CD4-positive, alpha-beta T cell treated with Interleukin-15 for 4 hours (primary cell): ENCODE measurements around the gene ARHGAP44.

ENCODE experiments used
- DNase-seq: peaks from one replicate; pipeline ENCODE4 v3.0.0-alpha.2; 2020; ENCODE audit warnings: low spot score

ARHGAP44 gene

DNA sequence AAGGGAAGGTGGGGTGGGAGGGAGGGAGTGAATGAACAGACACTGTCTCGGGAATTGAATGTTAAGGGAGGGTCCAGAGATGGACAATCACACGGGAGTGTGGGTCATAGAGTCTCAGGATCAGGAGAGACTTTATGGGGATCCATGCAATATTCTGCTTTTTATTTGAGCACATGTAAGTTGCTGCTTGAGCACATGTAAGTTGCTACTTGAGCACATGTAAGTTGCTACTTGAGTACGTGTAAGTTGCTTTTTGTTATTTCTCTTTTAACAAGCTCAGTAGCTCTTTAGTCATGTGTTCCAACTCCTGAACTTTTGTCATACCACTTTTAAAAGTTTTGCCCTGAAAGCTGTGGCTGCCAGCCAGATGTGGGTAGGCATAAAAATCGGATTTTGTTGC lies 110.3 kb downstream of the ARHGAP44 start:
- no peak for DNase-seq

GRCh38 chr17:12900474-12900873 lies 111.2 kb downstream of the ARHGAP44 start:
- no peak for DNase-seq

GRCh38 chr17:12902046-12902445 lies 112.7 kb downstream of the ARHGAP44 start:
- DNase-seq = no peak

DNA sequence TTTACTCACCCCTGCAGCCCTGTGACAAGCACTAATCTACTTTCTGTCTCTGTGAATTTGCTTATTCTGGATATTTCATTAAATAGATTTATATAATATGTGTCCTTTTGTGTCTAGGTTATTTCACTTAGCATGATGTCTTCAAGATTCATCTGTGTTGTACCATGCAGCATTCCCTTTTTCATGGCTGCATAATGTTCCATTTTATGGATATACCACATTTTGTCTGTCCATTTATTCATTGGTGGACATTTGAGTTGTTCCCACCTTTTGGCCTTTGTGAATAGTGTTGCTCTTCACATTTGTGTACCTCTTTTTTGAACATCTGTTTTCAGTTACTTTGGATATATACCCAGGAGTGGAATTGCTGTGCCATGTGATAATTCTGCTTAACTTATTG lies 118.2 kb downstream of the ARHGAP44 start:
- DNase-seq = no peak

DNA sequence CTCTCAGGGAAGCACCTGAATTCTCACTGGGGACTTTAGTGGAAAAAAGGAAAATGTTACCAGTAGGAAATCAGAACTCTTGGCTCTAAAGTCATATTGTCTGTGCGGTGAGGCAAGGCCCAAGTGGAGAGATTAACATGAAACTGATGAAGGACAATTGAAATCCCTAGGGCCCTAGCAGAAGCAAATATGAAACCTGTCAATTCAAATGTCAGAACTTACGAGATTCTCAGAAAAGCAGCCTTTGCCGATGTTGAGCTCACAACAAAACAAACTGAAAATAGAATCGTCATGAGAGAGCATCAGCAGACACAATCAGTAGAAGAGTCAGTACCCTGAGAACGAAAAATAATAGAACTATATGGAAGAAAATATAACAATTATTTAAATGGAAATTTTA lies 119.7 kb downstream of the ARHGAP44 start:
- no peak for DNase-seq

- DNase-seq = no peak
These were observed 120.2 kb downstream of the ARHGAP44 start for GRCh38 chr17:12909511-12909910.

- no peak for DNase-seq
These were observed 121.9 kb downstream of the ARHGAP44 start for GRCh38 chr17:12911239-12911638.

GRCh38 chr17:12917399-12917798 lies 128.1 kb downstream of the ARHGAP44 start:
- DNase-seq = no peak

- no peak for DNase-seq
These were observed 128.8 kb downstream of the ARHGAP44 start for GRCh38 chr17:12918142-12918541.

- DNase-seq = no peak
These were observed 132.8 kb downstream of the ARHGAP44 start for GRCh38 chr17:12922120-12922519.

GRCh38 chr17:12924614-12925013 lies 135.3 kb downstream of the ARHGAP44 start:
- DNase-seq = no peak

GRCh38 chr17:12927001-12927400 lies 137.7 kb downstream of the ARHGAP44 start:
- DNase-seq = no peak

DNA sequence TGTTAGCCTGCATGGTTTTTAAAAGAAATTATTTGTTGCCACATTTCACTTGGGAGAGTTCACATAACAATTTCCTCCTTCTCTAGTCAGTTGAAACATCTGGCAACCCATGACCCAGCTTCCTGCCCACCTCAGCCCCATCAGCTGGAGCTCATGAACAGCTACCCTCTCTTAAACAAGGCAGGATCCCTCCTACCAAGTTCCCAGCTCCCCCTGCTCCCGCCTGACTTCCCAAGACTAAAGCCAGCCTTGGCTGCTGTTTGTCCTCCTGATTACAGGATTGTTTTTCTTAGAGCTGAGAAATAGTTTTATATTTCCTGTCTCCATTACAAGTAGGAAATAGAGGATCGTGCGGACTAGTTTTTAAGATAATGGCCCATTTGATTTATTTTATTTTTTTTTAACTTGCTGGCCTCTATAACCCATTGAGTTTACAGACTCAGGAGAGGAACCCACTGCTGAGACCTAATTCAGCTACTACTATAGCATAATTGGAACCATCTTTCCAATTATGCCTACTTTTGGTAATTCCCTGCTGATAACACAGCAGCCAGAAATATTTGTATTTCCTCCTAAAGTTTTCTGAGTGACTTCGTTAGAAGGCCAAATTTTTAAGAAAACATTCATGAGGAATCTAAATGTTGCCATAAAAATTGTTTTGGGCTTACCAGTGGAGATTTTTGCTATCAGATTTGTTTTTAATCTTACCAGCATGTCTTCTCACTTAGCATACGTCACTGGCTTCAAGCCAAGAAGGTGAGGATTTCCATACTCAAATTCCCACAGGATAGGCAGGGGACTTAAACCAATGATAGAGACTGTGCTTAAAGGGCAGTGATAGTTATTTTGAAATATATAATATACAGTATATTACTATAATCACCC lies 138.5 kb downstream of the ARHGAP44 start:
- no peak for DNase-seq

- no peak for DNase-seq
These were observed 139.4 kb downstream of the ARHGAP44 start for GRCh38 chr17:12928736-12929135.

GRCh38 chr17:12936501-12936900 lies 147.2 kb downstream of the ARHGAP44 start:
- DNase-seq = no peak

- DNase-seq = no peak
These were observed 151.4 kb downstream of the ARHGAP44 start for GRCh38 chr17:12940699-12941098.

DNA sequence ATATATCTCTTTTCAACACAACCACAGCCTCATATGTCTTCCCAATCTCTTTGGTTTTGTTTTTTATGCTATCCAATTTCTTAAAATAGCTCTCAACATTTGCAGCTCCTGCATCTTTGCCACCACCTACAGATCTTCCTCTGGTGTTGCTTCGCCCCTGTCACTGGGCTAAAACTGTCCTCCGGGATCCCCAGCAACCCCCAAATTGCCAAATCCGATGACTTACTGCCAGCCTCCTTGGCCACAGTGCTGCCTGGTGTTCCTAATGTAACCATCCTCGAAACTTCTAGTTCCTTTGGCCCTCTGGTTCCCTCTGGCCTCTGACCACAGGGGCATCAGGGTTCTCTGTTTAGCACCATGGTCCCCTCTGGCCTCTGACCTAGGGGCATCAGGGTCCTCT lies 157.7 kb downstream of the ARHGAP44 start:
- DNase-seq = no peak

GRCh38 chr17:12952012-12952411 lies 162.7 kb downstream of the ARHGAP44 start:
- DNase-seq = no peak

DNA sequence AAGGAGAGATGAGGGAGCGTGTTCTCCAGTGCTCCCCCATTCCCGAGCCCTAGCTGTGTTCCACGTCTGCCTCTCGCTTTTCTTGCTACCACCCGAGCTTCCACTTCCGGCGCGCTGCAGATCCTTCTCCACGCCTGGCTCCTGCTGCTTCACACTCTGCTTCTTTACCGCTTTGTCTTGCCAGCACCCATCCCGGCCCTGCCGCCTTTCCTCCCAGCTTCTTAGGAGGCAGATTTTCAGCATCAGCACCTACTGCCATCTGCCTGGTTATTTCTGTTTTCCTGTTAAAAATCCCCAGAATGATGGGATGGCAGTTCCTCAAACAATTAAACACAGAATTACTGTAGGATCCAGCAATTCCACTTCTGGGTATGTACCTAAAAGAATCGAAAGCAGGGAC lies 163.9 kb downstream of the ARHGAP44 start:
- no peak for DNase-seq

DNA sequence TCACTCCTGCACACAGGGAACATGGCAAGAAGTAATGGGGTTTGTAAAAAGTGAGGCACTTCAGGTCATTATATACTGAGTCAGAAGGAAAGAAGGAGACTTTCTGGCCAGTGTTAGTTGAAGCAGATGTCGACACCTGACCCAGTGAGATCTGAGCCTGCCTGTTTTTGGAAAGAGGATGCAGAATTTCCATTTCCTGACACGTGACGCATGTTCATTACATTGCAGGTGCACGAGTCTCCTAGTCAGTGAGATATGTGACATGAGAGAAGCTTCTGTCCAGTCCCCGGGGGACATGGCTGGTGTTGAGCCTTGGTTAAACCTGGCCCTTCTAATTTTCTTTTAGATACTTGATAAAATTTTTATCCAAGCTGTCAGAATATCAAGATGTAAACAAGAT lies 166.2 kb downstream of the ARHGAP44 start:
- no peak for DNase-seq

DNA sequence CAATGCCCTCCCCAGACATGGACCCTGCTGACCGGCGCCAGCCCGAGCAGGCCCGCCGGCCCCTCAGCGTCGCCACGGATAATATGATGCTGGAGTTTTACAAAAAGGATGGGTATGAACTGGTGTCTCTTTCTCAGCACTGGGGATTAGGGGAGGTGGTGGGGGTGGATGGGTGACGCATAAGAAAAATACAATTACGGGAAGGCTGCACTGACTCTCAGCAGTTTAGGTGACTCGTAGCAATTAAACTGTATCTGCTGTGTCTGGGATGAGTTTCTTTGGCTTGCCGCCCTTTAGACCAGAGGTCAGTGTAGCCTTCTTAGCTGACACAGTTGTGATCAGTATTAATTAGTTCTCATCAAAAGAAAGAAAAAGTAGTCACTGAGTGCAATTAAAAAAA lies 169.5 kb downstream of the ARHGAP44 start:
- no peak for DNase-seq

DNA sequence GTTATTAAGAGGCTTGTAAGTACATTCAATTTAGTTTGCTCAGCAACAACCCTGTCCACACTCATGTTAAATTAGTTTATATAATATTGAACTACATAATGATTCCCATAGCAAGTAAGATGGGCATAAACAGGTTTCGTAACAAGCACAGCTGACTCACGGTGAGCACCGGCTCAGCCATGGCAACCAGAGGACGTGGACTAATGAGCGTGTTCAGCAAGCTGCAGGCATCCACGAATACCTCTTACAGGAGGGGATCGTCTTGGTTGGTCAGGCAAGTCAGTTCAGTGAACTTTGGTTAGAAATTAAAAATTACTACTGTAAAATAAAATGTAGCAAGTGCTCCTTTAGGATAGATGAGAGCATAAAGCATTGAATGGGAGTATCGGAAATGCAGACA lies 170.1 kb downstream of the ARHGAP44 start:
- no peak for DNase-seq

DNA sequence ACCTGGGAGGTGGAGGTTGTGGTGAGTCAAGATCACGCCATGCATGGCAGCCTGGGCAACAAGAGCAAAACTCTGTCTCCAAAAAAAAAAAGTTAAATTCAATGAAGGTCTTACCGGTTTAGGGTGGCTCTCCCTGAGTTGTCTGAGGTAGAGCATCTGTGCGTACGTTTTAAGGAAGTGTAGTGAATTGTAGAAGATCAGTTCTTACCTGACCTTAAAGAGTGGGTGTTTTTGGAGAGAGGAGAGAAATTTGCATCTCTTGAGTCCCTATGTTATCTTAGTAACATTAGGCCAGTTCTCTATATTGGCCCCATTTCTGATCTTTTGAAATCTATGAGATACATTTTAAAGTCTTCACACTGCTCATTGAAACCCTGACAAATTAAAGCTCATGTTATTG lies 172.4 kb downstream of the ARHGAP44 start:
- no peak for DNase-seq

- no peak for DNase-seq
These were observed 174.2 kb downstream of the ARHGAP44 start for GRCh38 chr17:12963505-12963904.
